Neuronal stem cell (in vitro differentiated cells): ENCODE measurements around the gene GLB1L3.

Experiments
- DNase-seq: peaks from one replicate; pipeline ENCODE4 v3.0.0-alpha.2; 2013; ENCODE audit warnings: low spot score
- H2AFZ ChIP-seq: one replicate; pipeline ENCODE4 v1.6.1; 2013; ENCODE audit warnings: mild to moderate bottlenecking, low read length, inconsistent platforms
- H2AK5ac ChIP-seq: 2 replicates; pipeline ENCODE4 v1.6.1; 2013; ENCODE audit warnings: low read depth, mild to moderate bottlenecking, inconsistent platforms, low read length, moderate library complexity, mixed read lengths
- H2BK120ac ChIP-seq: 2 replicates; pipeline ENCODE4 v1.6.1; 2013; ENCODE audit warnings: low read depth, mild to moderate bottlenecking, inconsistent platforms, low read length, moderate library complexity, mixed read lengths
- H2BK12ac ChIP-seq: one replicate; pipeline ENCODE4 v1.6.1; 2013; ENCODE audit warnings: low read length, inconsistent platforms
- H2BK15ac ChIP-seq: 2 replicates; pipeline ENCODE4 v1.6.1; 2013; ENCODE audit warnings: mild to moderate bottlenecking, low read length, inconsistent platforms, mixed read lengths
- H2BK5ac ChIP-seq: one replicate; pipeline ENCODE4 v1.6.1; 2013; ENCODE audit warnings: inconsistent platforms, mild to moderate bottlenecking, low read length, moderate library complexity
- H3K14ac ChIP-seq: one replicate; pipeline ENCODE4 v1.6.1; 2013; ENCODE audit warnings: low read length, inconsistent platforms
- H3K18ac ChIP-seq: 2 replicates; pipeline ENCODE4 v1.6.1; 2013; ENCODE audit warnings: low read length, inconsistent platforms
- H3K23ac ChIP-seq: 2 replicates; pipeline ENCODE4 v1.6.1; 2013; ENCODE audit warnings: low read depth, mild to moderate bottlenecking, mixed read lengths, low read length, inconsistent platforms; ENCODE audit not compliant: poor library complexity
- H3K27ac ChIP-seq: replicated peaks from 3 replicates; pipeline ENCODE4 v1.5.1; 2013; ENCODE audit warnings: low read length, inconsistent platforms
- H3K27me3 ChIP-seq, 3 experiments: 2 replicates each; pipeline ENCODE4 v1.6.1; 2013; ENCODE audit warnings: low read length in 3 of 3, mild to moderate bottlenecking in 2 of 3, inconsistent platforms in 1 of 3, low read depth in 1 of 3, mixed read lengths in 1 of 3, moderate library complexity in 1 of 3; ENCODE audit not compliant: control insufficient read depth in 3 of 3, insufficient read depth in 3 of 3
- H3K36me3 ChIP-seq, 2 donors: replicated peaks in 1 of 2; 2 replicates each; pipeline ENCODE4 v1.6.1; 2013; ENCODE audit warnings: low read length in 2 of 2; ENCODE audit not compliant: control insufficient read depth in 2 of 2, insufficient read depth in 2 of 2
- H3K4ac ChIP-seq: 2 replicates; pipeline ENCODE4 v1.6.1; 2013; ENCODE audit warnings: inconsistent platforms, mild to moderate bottlenecking, low read length, moderate library complexity
- H3K4me1 ChIP-seq, 2 donors: 1 replicate in 1 of 2; 2 replicates in 1 of 2; pipeline ENCODE4 v1.6.1; 2013; ENCODE audit warnings: low read length in 2 of 2, low read depth in 1 of 2; ENCODE audit not compliant: control insufficient read depth in 2 of 2, insufficient read depth in 1 of 2
- H3K4me2 ChIP-seq: one replicate; pipeline ENCODE4 v1.6.1; 2013; ENCODE audit warnings: mild to moderate bottlenecking, low read length, inconsistent platforms; ENCODE audit not compliant: insufficient read depth, poor library complexity, severe bottlenecking
- H3K4me3 ChIP-seq, 2 donors: 2 replicates each; pipeline ENCODE4 v1.5.1; 2013; ENCODE audit warnings: low read length in 2 of 2, mild to moderate bottlenecking in 2 of 2, inconsistent platforms in 1 of 2, moderate library complexity in 1 of 2
- H3K79me1 ChIP-seq: one replicate; pipeline ENCODE4 v1.6.1; 2013; ENCODE audit warnings: low read depth, mild to moderate bottlenecking, inconsistent platforms, low read length, moderate library complexity
- H3K9ac ChIP-seq: one replicate; pipeline ENCODE4 v1.6.1; 2013; ENCODE audit warnings: mild to moderate bottlenecking, low read depth, low read length, inconsistent platforms; ENCODE audit not compliant: poor library complexity
- H3K9me3 ChIP-seq, 2 donors: replicated peaks in 1 of 2; 2 replicates each; pipeline versions ENCODE3 to v1.6.1; 2013; ENCODE audit warnings: low read length in 2 of 2, mild to moderate bottlenecking in 2 of 2, inconsistent platforms in 1 of 2, low read depth in 1 of 2, mixed read lengths in 1 of 2, moderate library complexity in 1 of 2; ENCODE audit not compliant: control insufficient read depth in 2 of 2, insufficient read depth in 1 of 2
- H4K8ac ChIP-seq: one replicate; pipeline ENCODE4 v1.6.1; 2013; ENCODE audit warnings: low read depth, mild to moderate bottlenecking, inconsistent platforms, low read length, moderate library complexity
- H4K91ac ChIP-seq: one replicate; pipeline ENCODE4 v1.6.1; 2013; ENCODE audit warnings: low read length, low read depth, mild to moderate bottlenecking, inconsistent platforms; ENCODE audit not compliant: poor library complexity
- WGBS, 2 donors: extraction: QIAGEN DNeasy Blood & Tissue Kit; methylation state at CpG; one replicate each; pipeline ENCODE4 v1.1.7; 2013; ENCODE audit warnings: missing lambda C conversion rate in 2 of 2, mixed read lengths in 1 of 2; ENCODE audit not compliant: insufficient read length in 2 of 2, insufficient replicate concordance in 1 of 2; ENCODE audit errors: extremely low coverage in 2 of 2; 5-methylcytosine and 5-hydroxymethylcytosine counted together

The GLB1L3 gene

GRCh38 chr11:134294664-134295063 is 18.5 kb downstream of the GLB1L3 start:
- no peak overlapping the region for H3K4me2 ChIP-seq

GRCh38 chr11:134312223-134312622 is 36.0 kb downstream of the GLB1L3 start:
- H2BK120ac ChIP-seq = no peak overlapping the region
- no peaks in the 10 kb centered on the region for H3K79me1 ChIP-seq
- no CpG with 5 or more reads among the region's 12 CpGs for WGBS, 2 donors
- H3K36me3 ChIP-seq = no peaks in the 10 kb centered on the region
- no peak overlapping the region for H2AK5ac ChIP-seq
- no peaks in the 10 kb centered on the region for H3K4me1 ChIP-seq
- DNase-seq = no peak
- H2BK12ac ChIP-seq = no peak overlapping the region
- H3K27ac ChIP-seq = no peak overlapping the region
- H3K4me3 ChIP-seq = no peak overlapping the region
- peak overlapping the region; percentile 11 for H3K23ac ChIP-seq
- peaks cover 0 to 2% of the 10 kb centered on the region in 2 donors for H3K9me3 ChIP-seq
- no peak overlapping the region for H3K4me2 ChIP-seq
- H2BK15ac ChIP-seq = no peak overlapping the region
- no peak overlapping the region for H3K9ac ChIP-seq
- H3K27me3 ChIP-seq = peaks cover 0 to 25% (median 0%) of the 10 kb centered on the region in 3 experiments
- no peak overlapping the region for H3K14ac ChIP-seq
- H4K8ac ChIP-seq = no peak overlapping the region
- no peak overlapping the region for H4K91ac ChIP-seq
- H2AFZ ChIP-seq = no peak overlapping the region
- H2BK5ac ChIP-seq = no peak overlapping the region
- H3K18ac ChIP-seq = no peak overlapping the region
- no peak overlapping the region for H3K4ac ChIP-seq

More at GRCh38 chr11:134294664-134295063, 18.5 kb downstream of the GLB1L3 start:
- H3K9ac ChIP-seq = no peak overlapping the region
- H3K14ac ChIP-seq = no peak overlapping the region
- no peaks in the 10 kb centered on the region for H3K36me3 ChIP-seq
- WGBS, 2 donors = no CpG with 5 or more reads among the region's 9 CpGs
- H3K4me1 ChIP-seq = no peaks in the 10 kb centered on the region
- no peak overlapping the region for H4K91ac ChIP-seq
- no peak for DNase-seq
- H2BK12ac ChIP-seq = no peak overlapping the region
- no peak overlapping the region for H4K8ac ChIP-seq
- H2BK120ac ChIP-seq = no peak overlapping the region
- no peak overlapping the region for H3K23ac ChIP-seq
- no peak overlapping the region for H3K18ac ChIP-seq
- no peak overlapping the region for H2BK15ac ChIP-seq
- no peak overlapping the region for H2AK5ac ChIP-seq
- H3K27me3 ChIP-seq = peaks cover 0 to 35% (median 0%) of the 10 kb centered on the region in 3 experiments
- no peak overlapping the region for H2AFZ ChIP-seq
- H3K9me3 ChIP-seq = no peaks in the 10 kb centered on the region
- no peak overlapping the region for H3K4me3 ChIP-seq
- H3K4ac ChIP-seq = no peak overlapping the region
- no peaks in the 10 kb centered on the region for H3K79me1 ChIP-seq
- H3K27ac ChIP-seq = no peak overlapping the region
- no peak overlapping the region for H2BK5ac ChIP-seq

- no peaks in the 10 kb centered on the region for H3K4me1 ChIP-seq
- H3K18ac ChIP-seq = peak overlapping the region; percentile 58
- H3K4me2 ChIP-seq = no peak overlapping the region
- peak overlapping the region; percentile 66 for H3K4ac ChIP-seq
- no peak overlapping the region for H2BK120ac ChIP-seq
- no peak overlapping the region for H2BK5ac ChIP-seq
- H3K9me3 ChIP-seq = peaks cover 0 to 2% of the 10 kb centered on the region in 2 donors
- H3K9ac ChIP-seq = no peak overlapping the region
- H2AK5ac ChIP-seq = no peak overlapping the region
- H4K91ac ChIP-seq = no peak overlapping the region
- WGBS, 2 donors = no CpG with 5 or more reads among the region's 5 CpGs
- H3K23ac ChIP-seq = no peak overlapping the region
- H4K8ac ChIP-seq = no peak overlapping the region
- no peak overlapping the region for H3K27ac ChIP-seq
- H3K79me1 ChIP-seq = no peaks in the 10 kb centered on the region
- H3K27me3 ChIP-seq = peaks cover 0 to 25% (median 0%) of the 10 kb centered on the region in 3 experiments
- no peak overlapping the region for H2AFZ ChIP-seq
- H2BK12ac ChIP-seq = no peak overlapping the region
- no peak for DNase-seq
- H3K14ac ChIP-seq = no peak overlapping the region
- no peak overlapping the region for H2BK15ac ChIP-seq
- H3K36me3 ChIP-seq = no peaks in the 10 kb centered on the region
- H3K4me3 ChIP-seq = no peak overlapping the region
These were observed 36.6 kb downstream of the GLB1L3 start for GRCh38 chr11:134312807-134313206.

GRCh38 chr11:134313379-134313778 is 37.2 kb downstream of the GLB1L3 start:
- WGBS, 2 donors = no CpG with 5 or more reads among the region's 10 CpGs
- no peak overlapping the region for H3K14ac ChIP-seq
- H2BK12ac ChIP-seq = no peak overlapping the region
- H2BK5ac ChIP-seq = no peak overlapping the region
- no peak overlapping the region for H3K23ac ChIP-seq
- H3K4me3 ChIP-seq = no peak overlapping the region
- H3K4ac ChIP-seq = no peak overlapping the region
- no peak overlapping the region for H2AFZ ChIP-seq
- no peak overlapping the region for H3K4me2 ChIP-seq
- no peak overlapping the region for H4K8ac ChIP-seq
- no peak overlapping the region for H2AK5ac ChIP-seq
- DNase-seq = no peak
- peaks cover 0 to 25% (median 0%) of the 10 kb centered on the region in 3 experiments for H3K27me3 ChIP-seq
- H3K79me1 ChIP-seq = no peaks in the 10 kb centered on the region
- no peaks in the 10 kb centered on the region for H3K36me3 ChIP-seq
- H3K9ac ChIP-seq = no peak overlapping the region
- no peak overlapping the region for H2BK120ac ChIP-seq
- H3K27ac ChIP-seq = no peak overlapping the region
- H3K9me3 ChIP-seq = peaks cover 0 to 2% of the 10 kb centered on the region in 2 donors
- H4K91ac ChIP-seq = no peak overlapping the region
- H3K4me1 ChIP-seq = no peaks in the 10 kb centered on the region
- H2BK15ac ChIP-seq = no peak overlapping the region
- H3K18ac ChIP-seq = no peak overlapping the region
